GM19455 (cell line): ENCODE data around the gene FAM120B.
A peak's percentile ranks its signal among the peaks of the same experiment; 100 is the strongest.

ENCODE experiments used
- ATAC-seq: cut with Tn5 transposase; IDR thresholded peaks from one replicate; pipeline ENCODE4 v1.9.1; 2021; ENCODE audit not compliant: unreplicated experiment

FAM120B gene

DNA sequence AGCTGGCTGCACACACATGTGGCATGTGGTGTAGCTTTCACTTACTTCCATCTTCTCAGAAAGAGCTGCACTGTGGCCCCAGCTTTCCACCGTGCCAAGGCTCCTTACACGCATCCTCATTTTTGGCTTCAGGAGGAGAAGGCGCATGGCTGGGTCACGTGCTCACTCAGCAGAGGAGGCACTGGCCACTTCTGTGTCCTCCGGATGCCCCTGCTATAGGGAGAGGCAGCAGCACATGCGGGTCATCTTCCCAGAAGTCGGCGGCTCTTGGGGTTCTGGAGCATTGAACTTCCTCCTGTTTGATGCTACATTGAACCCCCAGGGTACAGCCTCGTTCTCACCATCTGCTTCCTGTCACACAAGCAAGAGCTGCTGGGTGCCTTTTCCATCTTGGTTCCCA lies 111.3 kb downstream of the FAM120B start:
- no peak for ATAC-seq

DNA sequence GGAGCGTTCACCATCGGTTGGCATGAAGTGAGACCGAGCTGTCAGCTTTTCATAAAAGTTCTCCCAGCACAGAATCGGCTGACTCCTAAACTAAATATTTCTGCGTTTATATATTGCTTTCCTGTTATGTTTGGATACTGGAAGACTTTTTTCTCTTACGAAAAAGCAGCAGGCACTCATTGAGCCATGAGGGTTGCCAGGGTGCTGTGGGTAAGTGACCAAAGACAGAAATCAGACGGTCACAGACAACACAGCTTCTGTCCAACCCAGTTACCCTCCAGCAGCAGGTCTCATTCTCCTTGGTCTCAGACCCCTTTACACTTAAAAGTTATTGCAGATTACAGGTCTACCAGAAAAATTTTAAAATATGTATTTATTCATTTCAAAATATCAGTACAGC lies 113.7 kb downstream of the FAM120B start:
- ATAC-seq = no peak

DNA sequence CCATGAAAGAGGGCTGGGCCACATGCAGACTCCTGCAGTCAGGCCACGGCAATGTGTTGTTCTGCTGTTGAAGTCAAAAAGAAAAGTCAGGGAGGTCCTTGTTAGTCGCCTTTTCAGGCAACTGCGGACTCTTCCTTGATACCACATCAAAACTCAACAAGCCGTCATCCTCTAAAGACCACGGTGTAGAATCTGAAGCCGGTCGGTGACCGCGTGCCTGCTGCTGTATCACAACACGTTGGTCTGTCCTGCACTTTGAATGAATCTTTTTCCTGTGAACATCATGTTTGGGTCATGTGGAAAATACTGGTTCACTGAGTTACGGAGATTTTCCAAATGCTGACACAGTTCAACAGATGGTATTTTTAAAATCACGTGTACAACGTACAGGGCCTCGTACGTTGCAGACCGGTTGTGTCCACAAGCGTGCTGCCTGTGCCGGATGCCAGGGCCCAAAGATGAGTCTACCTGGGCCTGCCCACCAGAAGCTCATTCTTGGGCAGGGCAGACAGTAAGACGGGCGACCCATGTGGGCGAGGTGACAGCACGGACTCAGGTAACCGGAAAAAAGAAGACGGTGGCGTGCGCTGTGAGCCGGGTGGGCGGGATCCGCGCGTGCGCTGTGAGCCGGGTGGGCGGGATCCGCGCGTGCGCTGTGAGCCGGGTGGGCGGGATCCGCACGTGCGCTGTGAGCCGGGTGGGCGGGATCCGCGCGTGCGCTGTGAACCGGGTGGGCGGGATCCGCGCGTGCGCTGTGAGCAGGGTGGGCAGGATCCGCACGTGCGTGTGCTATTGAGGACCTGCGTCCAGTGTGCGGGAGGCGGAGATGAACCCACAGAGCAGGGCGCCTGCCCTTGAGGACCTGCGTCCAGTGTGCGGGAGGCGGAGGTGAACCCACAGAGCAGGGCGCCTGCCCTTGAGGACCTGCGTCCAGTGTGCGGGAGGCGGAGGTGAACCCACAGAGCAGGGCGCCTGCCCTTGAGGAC lies 114.5 kb downstream of the FAM120B start:
- ATAC-seq = no peak

DNA sequence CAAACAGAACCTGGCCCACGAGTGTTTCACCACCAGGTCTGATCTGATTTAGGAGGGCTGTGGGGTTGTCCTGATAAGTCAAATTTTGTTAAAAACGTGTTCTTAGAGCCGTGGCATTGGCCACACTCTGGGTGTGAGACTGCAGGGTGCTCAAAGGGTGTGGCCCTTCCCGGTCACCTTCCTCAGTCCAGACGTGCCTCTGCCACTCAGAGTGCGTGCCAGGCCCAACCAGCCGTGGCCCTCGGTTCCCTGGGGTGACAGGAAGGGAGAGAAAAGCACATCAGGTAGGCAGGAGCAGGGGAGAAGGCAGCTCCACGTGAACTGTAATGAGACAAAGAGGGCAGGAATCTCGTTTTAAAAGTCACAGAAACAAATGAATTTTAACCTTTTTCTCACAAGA lies 115.4 kb downstream of the FAM120B start:
- no peak for ATAC-seq

DNA sequence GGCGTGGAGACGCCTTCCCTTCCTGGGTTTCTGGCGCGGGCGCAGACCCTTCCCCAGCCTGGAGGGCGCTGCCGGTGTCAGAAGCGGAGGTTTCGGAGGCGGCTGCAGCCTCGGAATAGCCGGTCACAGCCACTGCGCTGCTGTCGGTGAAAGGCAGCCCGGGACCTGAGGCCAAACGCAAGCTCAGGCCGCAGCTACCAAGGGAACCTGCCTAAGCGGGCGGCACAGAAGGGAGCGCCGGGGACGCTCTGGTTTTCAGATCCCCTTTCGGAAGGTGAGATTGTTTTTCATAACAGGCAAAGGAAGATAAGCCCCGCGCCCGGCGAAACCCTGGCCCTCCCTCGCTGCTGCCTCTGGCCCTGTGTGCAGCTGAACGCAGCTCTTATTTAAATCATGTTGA lies 116.5 kb downstream of the FAM120B start:
- ATAC-seq = no peak

DNA sequence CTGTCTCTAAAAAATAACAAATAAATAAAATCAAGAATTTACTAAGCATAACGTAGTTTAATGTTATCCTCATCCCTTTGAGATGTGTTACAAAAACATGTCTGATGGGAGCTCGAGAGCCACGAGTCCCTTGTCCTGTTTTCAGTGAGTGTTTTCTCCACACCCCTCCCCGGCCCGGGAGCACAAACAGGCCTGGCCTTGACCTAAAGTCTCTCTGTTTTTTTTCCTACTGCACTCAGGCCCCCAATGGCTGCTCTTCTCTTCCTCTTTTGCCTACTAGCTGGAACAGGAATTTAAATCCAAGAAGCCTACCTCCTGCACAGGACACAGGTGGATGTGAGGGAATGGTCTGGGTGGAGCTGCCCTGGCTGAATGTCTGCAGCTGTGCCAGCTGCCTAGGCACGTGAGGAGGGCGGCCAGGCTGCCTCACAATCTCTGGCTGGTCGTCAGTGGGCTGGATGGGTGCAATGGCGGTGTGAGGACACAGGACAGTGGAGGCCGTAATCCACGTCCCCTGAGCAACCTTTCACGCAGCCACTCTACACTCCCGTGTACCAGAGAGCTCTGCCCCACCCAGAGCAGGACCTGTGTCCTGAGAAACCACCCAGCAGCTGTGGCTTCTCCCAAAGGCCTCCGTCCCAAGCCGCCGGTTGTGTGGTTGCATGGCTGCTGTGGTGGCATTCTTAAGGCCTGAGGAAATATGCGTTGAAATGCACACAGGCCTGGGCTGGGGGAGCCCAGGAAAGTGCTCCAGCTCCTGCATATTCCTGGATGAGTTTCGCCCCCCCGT lies 117.5 kb downstream of the FAM120B start:
- ATAC-seq = no peak

DNA sequence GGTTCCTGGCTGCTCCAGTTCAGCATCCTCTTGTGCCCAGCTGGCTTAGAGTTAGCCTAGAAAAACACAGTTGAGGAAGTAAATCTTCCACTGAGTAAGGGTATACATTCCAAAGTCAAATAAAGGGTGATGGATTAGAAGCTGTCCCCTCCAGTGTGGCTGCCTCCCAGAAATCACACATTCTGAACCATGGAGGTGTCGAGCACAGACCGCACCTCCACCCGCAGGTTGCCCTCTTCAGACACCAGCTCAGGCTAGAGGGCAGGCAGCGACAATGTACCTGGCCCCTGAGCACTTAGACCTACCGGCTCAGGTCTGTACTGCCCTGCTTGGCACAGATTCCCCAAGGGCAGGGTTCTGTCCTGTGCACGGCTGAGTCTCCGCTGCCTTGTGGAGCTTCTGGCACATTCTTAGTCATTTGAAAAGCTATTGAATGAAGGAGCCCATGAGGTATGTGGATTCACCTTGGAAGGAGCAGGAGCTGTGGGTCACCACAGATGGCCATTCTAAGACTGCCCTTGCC lies 118.1 kb downstream of the FAM120B start:
- no peak for ATAC-seq

DNA sequence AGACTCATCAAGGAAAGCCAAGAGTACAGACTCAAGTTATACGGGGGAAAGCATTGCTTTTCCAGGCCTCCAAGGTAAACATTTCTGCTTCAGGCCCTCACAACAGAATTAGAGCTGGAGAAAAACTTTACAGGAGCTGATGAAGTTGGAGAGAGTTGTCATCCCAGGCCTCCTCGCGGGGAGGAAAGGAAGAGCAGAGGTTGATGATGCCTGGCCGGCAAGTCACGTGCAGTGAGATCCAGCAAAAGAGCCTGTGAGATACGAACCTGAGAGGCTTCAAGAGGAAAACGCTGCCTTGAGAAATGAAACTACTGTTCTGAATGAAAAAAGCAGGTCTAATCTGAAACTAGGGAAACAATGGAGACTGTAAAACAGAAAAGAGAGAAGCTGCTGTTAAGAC lies 122.9 kb downstream of the FAM120B start:
- ATAC-seq = no peak

DNA sequence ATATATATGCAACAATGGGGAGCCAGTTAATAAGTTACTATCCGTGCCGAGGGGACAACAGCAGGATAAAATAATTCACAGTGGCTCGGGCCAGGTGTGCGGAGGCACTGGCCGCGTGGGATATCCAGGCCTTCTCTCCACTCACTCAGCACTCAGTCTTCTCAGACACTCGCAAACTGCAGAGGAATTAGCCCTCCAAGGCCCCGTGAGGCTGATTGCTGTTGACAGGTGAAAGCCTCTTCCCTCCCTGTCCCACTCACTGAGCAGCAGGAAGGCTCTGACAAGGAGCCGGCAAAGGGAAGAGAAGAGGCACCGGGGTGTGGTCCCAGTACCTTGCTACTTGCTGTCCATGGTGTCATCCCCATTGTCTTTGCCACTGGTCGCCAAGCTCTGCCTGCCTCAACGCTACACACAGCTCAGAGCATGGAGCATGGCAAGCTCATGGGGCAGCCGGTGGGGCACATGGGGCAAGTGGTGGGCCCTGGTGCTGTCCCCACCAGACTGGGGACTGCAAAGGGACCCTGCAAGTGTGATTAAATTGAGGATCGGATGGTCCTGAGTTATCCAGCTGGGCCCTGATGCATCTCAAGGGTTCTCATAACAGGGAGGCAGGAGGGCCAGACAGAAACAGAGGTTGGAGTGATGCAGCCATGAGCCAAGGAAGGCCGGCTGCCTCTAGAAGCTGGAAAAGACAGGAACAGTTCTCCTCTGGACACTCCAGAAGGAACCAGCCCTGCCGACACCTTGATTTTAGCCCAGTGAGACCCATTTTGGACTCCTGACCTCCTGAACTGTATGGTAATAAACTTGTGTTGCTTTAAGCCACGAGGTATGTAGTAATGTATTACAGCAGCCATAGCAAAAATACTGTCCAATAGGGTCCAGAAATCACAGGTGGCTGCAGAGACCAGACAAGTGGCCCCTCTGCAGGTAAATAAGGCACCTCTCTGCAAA lies 126.9 kb downstream of the FAM120B start:
- ATAC-seq = no peak

DNA sequence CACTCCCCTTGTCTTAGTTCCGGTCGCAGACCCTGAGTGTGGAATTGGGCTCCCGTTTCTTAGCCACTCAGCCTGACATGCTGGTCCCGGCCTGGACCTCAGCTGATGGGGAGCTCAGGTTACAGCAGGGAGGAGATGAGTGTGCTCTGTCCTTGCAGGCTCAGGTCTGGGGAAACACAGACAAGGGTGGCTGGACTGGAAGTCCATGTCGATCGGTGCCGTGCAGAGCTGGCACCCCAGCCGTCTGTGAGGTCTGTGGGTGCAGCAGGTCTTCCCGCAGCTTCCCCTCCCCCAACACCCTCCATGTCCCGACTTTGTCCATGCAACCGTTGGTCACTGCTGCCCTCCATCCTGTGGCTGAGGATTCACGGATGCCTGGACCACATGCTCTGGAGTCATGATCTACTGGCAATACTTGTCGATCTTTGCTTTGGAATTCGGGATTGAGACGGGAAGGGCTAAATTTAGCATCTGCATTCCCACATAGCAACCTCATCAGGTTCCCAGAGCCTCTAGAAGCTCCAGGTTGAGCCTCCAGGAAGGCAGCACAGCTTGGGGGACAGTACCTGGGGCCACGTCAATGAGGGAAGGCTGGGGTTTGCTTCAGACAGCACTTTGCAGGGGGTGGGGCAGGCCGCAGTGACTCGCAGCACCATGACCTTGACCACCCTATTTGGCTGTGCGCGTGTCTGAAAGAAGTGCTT lies 127.7 kb downstream of the FAM120B start:
- ATAC-seq = no peak

DNA sequence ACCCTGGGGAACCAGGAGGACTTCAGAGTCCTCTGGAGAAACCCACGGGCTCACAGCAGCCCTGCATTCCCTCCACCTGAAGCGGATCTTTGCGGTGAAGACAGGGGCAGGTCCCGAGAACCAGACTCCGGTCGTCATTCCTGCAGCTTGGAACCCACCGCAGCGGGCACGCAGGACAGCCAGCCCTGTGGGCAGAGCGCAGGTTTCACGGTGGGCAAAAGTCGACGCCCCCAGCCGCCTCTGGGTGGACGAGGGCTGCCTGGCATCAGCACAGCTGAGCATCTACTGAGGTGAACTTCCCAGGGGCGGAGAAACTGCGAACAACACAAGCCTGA lies 128.2 kb downstream of the FAM120B start:
- no peak for ATAC-seq

DNA sequence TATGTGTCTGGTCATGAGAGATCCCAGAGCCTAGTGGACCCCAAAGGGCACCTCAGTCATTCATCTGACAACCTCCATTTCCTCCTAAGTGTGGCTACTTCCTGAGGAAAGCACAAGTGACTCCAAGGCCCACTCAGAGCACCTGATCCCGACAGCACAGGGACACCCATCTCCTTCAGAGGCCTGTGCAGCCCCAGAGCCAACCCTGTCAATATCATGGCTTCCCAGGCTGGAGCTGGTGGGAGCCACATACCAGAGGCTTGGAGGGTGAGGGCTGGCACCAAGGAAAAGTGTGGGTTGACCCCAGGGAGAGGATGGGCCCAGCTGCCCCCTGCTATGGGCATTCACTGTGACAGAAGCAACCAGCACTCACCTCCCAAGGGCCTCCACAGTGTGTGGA lies 129.2 kb downstream of the FAM120B start:
- no peak for ATAC-seq

DNA sequence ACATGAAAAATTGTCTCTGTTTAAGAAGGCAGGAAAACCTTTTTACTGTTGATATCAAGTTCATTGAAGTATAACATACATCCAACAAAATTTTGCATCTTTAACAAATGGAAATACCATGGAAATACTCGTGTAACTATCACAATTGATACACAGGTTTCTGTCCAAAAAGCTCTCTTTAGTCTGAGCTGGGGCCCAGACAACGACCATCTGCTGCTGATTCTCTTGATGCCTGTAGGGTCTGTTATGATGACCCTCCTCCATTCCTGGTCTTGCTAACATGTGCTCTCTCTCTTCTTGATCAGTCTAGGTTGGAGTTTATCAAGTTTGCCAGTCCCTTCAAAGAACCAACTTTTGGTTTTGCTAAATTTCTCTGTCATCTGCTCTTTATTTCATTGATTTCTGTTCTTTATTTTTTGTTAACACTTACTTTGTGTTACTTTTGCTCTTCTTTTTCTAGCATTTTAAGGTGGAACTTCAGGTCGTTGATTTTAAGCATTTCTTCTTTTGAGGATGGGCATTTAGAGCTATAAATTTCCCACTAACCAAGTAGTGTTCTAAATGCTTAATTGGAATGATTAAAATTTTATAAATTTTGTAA lies 129.8 kb downstream of the FAM120B start:
- no peak for ATAC-seq

DNA sequence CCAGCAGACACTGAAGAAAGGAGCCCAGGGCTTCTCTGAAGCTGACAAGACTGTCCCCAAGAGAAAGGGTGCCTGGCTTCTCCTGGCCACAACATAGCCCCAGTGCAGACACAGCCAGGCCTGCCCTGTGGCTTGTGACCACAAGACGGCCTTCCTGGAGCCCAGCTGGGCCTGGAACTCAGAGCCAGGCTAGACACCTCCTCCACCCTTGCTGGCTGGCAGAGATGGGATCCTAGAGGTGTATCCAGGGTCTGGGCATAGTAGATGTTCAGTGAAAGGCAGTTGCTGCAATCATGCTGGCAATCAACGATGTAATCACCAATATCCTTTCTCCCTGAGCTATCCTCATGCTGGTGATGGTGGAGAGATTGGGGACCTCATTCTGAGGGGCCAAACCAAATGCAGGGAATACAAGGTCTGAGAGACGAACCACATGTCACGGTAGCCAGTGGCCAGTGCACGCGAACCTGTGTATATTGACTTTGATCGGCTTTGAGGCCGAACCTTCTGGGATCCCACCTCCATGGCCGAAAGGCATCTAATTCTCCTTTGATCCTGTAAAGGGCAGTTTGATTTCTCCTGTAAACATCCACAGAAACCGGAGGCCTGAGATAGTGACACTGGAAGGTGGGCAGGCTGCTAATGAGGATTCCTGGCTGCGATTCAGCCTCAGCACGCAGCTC lies 131.3 kb downstream of the FAM120B start:
- no peak for ATAC-seq

DNA sequence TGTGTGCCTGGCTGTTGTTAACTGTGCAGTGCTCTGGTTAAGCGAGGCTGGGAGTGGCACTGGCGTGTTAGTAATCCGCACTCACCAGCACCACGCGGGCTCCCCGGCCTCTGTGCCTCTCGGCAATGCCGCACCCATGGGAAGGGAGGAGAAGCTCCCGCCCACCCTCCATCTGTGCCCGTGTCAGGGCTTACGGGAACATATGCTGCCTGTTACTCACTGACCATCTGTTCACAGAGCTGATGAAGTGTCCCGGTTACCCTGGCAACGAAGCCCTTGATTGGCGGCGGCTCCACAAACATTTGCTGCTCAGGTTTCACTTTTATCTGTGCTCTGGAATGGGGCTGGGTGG lies 131.8 kb downstream of the FAM120B start:
- ATAC-seq = peak; percentile 71

DNA sequence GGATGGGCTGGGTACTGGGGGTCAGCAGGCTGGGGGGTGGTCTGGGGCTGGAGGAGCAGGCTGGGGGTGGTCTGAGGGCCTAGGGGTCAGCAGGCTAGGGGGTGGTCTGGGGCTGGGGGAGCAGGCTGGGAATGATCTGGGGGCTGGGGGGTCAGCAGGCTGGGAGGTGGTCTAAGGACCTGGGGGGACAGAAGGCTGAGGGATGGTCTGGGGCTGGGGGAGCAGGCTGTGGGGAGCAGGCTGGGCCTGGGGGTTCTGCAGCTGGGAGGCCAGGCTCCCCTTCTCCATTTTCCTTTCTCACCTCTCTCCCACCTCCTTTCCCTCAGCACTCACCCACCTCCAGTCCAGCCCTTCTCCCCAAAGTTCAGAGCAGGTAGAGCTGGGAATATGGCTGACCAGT lies 132.3 kb downstream of the FAM120B start:
- ATAC-seq = no peak

DNA sequence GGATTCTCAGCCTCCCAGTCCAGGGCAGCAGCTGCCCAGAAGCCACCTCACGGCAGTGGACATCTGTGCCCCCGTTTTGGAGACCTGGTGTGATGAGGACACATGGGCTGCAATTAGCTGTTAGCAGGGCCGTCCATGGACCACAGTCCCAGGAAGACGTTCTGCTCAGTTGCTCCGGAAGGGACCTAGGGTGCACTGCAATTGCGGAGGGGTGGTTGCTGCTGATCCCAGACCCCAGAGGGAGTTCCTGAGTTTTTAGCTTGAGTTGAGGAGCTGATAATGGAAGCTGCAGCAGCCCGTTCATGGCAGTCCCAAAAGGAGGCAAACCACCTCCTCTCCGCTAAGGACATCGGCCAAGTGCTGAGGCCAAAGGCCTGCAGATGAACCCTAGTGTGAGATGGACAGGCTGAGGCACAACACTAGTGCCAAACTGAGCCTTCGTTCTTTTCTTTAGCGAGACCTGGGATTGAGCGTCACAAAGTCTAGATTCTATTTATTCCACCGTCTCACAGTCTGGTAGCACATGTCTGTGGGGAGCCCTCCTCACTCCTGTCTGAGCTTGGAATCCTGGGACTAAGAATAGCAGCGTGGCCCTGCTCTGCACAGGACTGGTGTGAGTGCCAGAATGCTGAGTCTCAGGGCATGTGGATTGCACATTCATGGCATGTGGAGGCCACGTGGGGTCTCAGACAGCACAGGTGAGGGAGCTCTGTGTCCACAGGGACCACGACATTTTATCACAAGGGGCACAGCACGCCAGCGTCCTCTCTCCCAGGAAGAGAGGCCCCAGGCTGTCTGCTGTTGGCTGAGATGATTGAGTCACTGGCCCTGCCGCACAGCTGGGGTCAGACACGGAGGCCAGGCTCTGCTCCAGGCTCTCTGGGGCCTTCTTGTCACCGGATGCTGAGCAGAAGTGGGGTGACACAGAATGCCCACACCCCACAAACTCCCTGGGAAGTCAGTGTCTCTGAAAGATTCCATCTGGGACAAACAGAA lies 133.1 kb downstream of the FAM120B start:
- ATAC-seq = no peak

DNA sequence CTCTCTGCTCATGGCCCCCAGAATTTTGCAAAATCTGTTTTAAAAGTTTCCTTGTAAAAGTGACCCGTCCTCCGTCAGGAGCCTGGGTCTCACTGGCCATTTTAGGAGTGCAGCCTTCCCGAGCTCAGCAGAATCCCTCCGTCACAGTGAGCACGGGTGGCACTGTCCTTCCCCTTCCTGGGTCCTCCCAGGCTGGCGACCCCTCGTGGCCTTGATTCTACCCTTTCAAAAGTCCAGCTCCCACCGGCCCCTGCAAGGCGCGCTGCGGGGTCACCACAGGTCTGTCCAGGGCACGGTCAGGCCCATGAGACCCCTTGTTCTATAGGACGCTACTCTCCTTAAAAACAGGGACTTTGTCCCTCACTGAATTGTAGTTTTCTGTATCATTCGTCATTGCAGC lies 133.9 kb downstream of the FAM120B start:
- ATAC-seq = no peak
